ENCODE results near the gene CLIP3. TPM values are rescaled to one million over a fixed set of nuclear protein-coding genes. Genes with fewer than 3 reads are reported as not detected.
"Not testable (repeated sequence)": the region's sequence is repeated elsewhere in the genome, so short reads cannot be mapped to it uniquely, and the experiment has no call there.

CLIP3 gene
- total and polyA plus RNA-seq, 10 donors = 2.7 to 18.0 (median 10.3) TPM

DNA sequence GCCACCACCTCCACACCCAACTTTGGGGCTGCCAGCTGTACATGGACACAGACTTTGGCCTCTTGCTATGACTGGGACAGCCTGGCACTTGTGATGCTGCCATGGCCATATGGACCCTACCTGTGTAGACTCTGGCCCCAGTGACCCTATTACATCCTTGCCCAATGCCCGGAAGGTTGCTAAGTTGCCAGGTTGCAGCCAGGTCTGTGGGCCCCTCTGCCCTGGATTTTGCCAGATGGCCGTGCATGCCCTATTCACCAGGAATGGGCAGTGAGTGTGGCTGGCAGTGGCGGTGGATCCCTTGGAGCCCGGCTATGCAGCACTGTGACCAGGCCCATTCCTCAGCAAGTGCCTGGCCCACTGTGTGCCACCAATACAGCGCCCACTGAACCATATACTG lies 46.6 kb downstream of the CLIP3 start:
- 84 to 96% (median 92%) methylated on average over 1 to 5 of the region's 5 CpGs for WGBS, 5 donors
- Histone ChIP-seq H3K4me1 (peaks cover 0 to 16% (median 14%) of the 10 kb centered on the region in 6 donors), H3K27ac (no peak overlapping the region), H3K9me3 (peaks cover 0 to 7% (median 0%) of the 10 kb centered on the region in 8 donors), H3K4me3 (no peak overlapping the region), H3K27me3 (replicated peaks in 1 of 7) (peaks cover 0 to 73% (median 12%) of the 10 kb centered on the region in 7 donors), H3K36me3 (no peaks in the 10 kb centered on the region)
- DNase-seq = no peak
- intact Hi-C loops (cut with DNase I; ENCODE audit: low total_unique reads) = no loop called here
- TF ChIP-seq POLR2A (IDR thresholded peaks at IDR 0.05) (no peak), POLR2AphosphoS5 (IDR thresholded peaks at IDR 0.05) (no peak)
- TF ChIP-seq, protein P1, sequence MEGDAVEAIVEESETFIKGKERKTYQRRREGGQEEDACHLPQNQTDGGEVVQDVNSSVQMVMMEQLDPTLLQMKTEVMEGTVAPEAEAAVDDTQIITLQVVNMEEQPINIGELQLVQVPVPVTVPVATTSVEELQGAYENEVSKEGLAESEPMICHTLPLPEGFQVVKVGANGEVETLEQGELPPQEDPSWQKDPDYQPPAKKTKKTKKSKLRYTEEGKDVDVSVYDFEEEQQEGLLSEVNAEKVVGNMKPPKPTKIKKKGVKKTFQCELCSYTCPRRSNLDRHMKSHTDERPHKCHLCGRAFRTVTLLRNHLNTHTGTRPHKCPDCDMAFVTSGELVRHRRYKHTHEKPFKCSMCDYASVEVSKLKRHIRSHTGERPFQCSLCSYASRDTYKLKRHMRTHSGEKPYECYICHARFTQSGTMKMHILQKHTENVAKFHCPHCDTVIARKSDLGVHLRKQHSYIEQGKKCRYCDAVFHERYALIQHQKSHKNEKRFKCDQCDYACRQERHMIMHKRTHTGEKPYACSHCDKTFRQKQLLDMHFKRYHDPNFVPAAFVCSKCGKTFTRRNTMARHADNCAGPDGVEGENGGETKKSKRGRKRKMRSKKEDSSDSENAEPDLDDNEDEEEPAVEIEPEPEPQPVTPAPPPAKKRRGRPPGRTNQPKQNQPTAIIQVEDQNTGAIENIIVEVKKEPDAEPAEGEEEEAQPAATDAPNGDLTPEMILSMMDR (IDR thresholded peaks at IDR 0.05 in 8 of 11, conservative IDR thresholded peaks at IDR 0.05 in 3 of 11) = no peak

DNA sequence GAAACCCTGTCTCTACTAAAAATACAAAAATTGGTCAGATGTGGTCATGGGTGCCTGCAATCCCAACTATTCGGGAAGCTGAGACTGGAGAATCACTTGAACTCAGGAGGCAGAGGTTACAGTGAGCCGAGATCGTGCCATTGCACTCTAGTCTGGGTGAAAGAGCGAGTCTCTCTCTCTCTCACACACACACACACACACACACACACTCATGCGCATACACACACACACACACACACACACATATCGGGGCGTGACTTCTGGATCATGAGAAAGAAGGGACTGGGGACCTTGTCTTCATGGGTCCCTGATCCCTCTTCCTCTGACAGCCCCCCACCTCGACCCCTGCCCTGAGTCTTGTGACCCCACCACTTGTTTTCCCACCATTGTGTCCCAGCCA lies 49.5 kb downstream of the CLIP3 start:
- intact Hi-C loops (cut with DNase I; ENCODE audit: low total_unique reads) = no loop called here
- TF ChIP-seq, protein P1 (IDR thresholded peaks at IDR 0.05 in 8 of 11, conservative IDR thresholded peaks at IDR 0.05 in 3 of 11) = no peak
- TF ChIP-seq POLR2A (IDR thresholded peaks at IDR 0.05) (no peak), POLR2AphosphoS5 (IDR thresholded peaks at IDR 0.05) (no peak)
- no peak for DNase-seq
- peaks cover 0 to 88% (median 18%) of the 10 kb centered on the region in 7 donors for H3K27me3 ChIP-seq (replicated peaks in 1 of 7)
- WGBS, 5 donors = 80 to 86% (median 83%) methylated on average over 8 of the region's 8 CpGs
- H3K9me3 ChIP-seq = no peaks in the 10 kb centered on the region
- peaks cover 0 to 16% (median 14%) of the 10 kb centered on the region in 6 donors for H3K4me1 ChIP-seq
- no peak overlapping the region for H3K4me3 ChIP-seq
- H3K36me3 ChIP-seq = no peaks in the 10 kb centered on the region
- H3K27ac ChIP-seq = no peak overlapping the region

DNA sequence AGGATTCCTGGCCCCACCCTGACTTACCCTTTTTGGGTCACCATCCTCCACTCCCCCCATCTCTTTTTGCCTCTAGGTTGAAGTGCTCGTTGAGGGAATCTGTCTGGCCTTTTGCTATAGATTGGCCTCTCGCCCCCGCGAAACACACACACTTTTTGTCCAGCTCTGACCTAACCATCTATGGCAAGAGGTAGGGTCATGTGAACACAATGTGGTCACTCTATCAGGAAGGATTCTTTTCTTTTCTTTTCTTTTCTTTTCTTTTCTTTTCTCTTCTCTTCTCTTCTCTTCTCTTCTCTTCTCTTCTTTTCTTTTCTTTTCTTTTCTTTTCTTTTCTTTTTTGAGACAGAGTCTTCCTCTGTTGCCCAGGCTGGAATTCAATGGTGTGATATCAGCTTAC lies 51.7 kb downstream of the CLIP3 start:
- peaks cover 0 to 88% (median 6%) of the 10 kb centered on the region in 7 donors for H3K27me3 ChIP-seq (replicated peaks in 1 of 7)
- H3K4me1 ChIP-seq; H3K36me3 ChIP-seq; H3K4me3 ChIP-seq; H3K27ac ChIP-seq; DNase-seq; intact Hi-C loops (cut with DNase I; ENCODE audit: low total_unique reads); H3K9me3 ChIP-seq: not testable (repeated sequence)
- 80 to 91% (median 83%) methylated on average over 4 of the region's 4 CpGs for WGBS, 5 donors

DNA sequence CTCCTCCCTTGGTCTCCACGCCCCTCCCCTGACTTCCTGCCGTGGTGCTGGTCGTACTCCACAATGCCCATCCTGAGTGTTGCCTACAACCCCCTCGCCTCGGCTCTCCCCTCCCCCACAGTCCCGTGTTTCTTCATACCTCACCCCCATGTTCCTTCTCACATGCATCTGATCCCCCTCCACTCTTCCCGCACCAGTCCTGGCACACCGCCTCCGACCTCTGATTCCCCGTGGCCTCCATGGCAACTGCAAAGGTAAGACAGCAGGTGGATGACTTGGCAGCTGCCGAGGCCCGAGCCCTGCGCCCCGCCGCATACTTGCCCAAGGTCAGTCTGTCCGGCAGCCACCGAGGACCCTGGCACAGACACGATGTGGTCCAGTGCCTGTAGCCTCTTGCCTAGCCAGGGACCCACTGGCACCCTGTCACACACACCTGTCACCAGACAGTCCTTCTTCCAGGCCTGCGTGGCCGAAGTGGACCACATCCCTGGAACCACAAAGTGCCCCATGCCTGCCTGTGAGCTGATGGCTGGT lies 53.8 kb downstream of the CLIP3 start:
- no peaks in the 10 kb centered on the region for H3K36me3 ChIP-seq
- TF ChIP-seq POLR2AphosphoS5 (IDR thresholded peaks at IDR 0.05) (no peak), POLR2A (IDR thresholded peaks at IDR 0.05) (no peak)
- TF ChIP-seq, protein P1 (IDR thresholded peaks at IDR 0.05 in 8 of 11, conservative IDR thresholded peaks at IDR 0.05 in 3 of 11) = no peak
- intact Hi-C loops (cut with DNase I; ENCODE audit: low total_unique reads) = no loop called here
- H3K27ac ChIP-seq = no peak overlapping the region
- no peak overlapping the region for H3K4me3 ChIP-seq
- H3K4me1 ChIP-seq = no peaks in the 10 kb centered on the region
- 60 to 64% (median 63%) methylated on average over 19 to 20 of the region's 20 CpGs for WGBS, 5 donors
- DNase-seq = no peak
- H3K9me3 ChIP-seq = no peaks in the 10 kb centered on the region
- H3K27me3 ChIP-seq (replicated peaks in 1 of 7) = peaks cover 0 to 82% (median 6%) of the 10 kb centered on the region in 7 donors
